ENCODE data around the gene NID1.
"Not testable (repeated sequence)": the region's sequence is repeated elsewhere in the genome, so short reads cannot be mapped to it uniquely, and the experiment has no call there.

NID1 gene

DNA sequence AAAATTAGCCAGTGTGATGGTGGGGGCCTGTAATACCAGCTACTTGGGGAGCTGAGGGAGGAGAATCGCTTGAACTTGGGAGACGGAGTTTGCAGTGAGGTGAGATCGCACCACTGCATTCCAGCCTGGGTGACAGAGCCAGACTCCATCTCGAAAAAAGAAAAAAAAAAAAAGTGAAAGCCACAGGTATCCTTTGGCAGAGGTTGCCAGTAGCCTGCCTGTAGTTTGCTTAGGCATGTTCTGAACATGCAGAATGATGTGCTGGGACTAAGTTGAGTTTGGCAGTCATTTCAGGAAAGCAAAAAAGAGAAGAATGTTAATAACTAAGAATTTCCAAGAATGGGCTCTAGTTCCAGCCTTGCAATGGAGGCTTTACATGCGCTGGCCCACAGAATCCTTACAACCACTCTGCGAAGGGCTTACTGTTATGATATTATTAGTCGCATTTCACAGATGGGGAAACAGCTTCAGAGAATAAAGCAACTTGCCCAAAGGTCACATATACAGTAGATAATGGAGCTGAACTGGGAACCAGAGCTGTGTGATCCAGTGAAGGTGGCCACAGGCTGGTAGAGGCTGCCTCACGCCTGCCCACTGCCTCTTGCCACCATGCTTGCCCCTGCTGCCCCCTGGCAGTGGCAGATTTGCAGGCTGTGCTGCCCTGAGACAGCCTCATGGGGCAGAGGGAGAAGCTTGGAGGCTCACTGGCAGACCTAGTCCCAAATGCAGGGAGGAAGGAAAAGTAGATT lies 131.7 kb downstream of the NID1 start:
- peak; percentile 72 for DNase-seq

DNA sequence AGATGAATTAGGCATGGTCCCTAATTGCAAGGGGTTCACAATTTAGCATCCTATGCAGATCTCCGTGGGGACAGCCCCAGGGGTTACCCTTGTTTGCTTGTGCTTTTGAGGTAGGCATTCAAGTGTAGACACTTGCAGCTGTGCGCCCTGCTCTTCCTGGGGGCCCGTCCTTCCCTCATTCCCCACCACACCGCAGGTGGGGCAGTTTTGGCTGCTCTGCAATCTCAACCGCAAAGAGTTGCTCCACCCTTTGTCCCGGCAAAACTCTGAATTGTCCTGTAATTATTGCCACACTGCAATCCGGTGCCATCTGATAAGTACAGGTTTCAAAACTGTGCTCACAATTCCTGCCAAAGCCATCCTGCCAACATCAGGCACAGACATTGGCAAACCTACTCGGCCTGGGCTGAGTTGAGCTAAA lies 132.8 kb downstream of the NID1 start:
- no peak for DNase-seq

DNA sequence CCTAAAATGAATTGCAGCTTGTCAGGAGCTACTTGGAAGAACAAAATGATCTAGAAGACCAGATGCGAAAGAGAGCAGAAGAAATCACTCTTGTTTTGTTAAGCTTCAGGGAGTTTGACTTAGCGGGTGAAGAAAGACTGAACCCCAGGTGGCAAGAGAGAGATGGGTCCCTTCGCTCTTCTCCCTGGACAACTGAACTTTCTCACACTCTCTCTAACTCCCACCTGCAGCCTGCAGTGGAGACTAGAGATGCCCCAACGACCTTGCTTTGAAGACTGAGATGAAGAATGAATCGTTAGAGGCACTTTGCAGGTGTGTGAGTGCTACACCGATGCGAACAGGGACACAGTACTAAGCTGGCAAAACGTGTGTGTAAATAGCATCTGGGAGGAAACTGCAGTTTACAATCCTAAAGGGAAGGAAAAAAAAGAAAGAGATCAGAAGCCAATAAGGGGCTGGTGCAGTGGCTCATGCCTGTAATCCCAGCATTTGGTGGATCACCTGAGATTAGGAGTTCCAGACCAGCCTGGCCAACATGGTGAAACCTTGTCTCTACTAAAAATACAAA lies 133.6 kb downstream of the NID1 start:
- no peak for DNase-seq

DNA sequence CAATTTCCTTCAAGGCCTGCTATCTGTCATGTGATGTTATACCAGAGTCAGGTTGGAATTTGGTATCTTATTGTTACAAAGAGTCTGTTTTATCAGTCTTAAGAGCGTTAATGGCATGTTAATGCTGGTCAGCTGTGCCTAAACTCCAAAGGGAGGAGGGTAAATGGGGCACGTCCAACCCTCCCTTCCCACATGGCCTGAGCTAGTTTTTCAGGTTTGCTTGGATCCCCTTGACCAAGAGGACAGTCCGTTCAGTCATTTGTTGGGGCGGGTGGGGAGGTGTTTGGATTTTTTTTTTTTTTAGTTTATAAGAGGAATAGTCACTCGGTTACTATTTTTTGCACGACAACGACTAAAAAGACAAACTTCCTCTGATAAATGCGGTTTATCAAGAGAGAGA lies 134.3 kb downstream of the NID1 start:
- DNase-seq: no peak

DNA sequence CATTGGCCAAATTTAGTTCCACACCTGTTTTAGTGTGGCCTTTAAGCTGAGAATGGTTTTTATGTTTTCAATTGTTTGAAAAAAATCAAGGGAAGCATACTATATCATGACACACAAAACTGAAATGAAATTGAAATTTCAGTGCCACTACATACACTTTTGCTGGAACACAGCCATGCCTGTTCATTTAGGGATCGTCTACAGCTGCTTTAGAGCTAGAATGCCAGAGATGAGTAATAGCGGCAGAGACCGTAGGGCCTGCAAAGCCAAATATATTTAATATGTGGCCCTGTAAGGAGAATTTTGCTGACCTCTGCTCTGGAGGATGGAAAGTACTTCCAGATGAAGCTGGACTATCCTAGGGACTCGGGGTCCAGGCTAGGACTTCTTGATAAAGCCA lies 135.7 kb downstream of the NID1 start:
- DNase-seq: no peak

DNA sequence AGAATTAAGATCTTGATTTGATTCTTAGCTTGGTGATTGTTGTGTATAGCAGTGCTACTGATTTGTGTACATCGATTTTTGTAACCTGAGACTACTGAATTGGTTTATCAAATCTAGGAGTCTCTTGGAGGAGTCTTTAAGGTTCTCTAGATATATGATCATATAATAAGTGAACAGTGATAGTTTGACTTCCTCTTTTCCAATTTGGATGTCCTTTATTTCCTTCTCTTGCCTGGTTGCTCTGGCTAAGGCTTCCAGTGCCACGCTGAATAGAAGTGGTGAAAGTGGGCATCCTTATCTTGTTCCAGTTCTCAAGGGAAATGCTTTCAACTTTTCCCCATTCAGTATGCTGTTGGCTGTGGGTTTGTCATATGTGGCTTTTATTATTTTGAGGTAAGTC lies 136.7 kb downstream of the NID1 start:
- DNase-seq: peak in 1 of 2 donors; percentile 30

DNA sequence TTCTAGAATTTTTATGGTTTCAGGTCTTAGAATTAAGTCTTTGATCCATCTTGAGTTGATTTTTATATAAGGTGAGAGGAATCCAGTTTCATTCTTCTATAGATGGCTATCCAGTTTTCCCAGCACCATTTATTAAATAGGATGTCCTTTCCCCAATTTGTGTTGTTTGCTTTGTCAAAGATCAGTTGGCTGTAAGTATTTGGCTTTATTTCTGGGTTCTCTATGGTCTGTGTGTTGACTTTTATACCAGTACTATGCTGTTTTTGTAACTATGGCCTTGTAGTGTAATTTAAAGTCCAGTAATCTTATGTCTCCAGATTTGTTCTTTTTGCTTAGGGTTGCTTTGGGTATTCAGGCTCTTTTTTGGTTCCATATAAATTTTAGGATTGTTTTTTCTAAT lies 137.3 kb downstream of the NID1 start:
- DNase-seq: not testable (repeated sequence)
